DOHH2 (cell line): ENCODE results near the gene H1-8.

Source experiments
- EZH2phosphoT487 ChIP-seq: fragments of 200-600 bp; sonication (generic); IDR thresholded peaks from 2 replicates; pipeline ENCODE4 v1.6.1; 2017; ENCODE audit warnings: borderline replicate concordance, mild to moderate bottlenecking, antibody characterized with exemption, low read length, moderate library complexity, mixed read lengths
- TF ChIP-seq, protein P1 (sequence below): fragments of 200-600 bp; sonication (generic); IDR thresholded peaks from one replicate; pipeline ENCODE4 v1.5.1; 2014; ENCODE audit warnings: antibody characterized with exemption, mild to moderate bottlenecking, low read depth, low read length; ENCODE audit not compliant: poor library complexity, severe bottlenecking

- no peak for TF ChIP-seq EZH2phosphoT487
- TF ChIP-seq, protein P1, sequence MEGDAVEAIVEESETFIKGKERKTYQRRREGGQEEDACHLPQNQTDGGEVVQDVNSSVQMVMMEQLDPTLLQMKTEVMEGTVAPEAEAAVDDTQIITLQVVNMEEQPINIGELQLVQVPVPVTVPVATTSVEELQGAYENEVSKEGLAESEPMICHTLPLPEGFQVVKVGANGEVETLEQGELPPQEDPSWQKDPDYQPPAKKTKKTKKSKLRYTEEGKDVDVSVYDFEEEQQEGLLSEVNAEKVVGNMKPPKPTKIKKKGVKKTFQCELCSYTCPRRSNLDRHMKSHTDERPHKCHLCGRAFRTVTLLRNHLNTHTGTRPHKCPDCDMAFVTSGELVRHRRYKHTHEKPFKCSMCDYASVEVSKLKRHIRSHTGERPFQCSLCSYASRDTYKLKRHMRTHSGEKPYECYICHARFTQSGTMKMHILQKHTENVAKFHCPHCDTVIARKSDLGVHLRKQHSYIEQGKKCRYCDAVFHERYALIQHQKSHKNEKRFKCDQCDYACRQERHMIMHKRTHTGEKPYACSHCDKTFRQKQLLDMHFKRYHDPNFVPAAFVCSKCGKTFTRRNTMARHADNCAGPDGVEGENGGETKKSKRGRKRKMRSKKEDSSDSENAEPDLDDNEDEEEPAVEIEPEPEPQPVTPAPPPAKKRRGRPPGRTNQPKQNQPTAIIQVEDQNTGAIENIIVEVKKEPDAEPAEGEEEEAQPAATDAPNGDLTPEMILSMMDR: no peak
These were observed 21.4 kb upstream of the H1-8 start for GRCh38 chr3:129521611-129522010.
